ENCODE measurements around the gene TVP23C. TPM values are rescaled to one million over a fixed set of nuclear protein-coding genes. Genes with fewer than 3 reads are reported as not detected.

The TVP23C gene
- total RNA-seq, 1 donor, result 52.7 TPM

DNA sequence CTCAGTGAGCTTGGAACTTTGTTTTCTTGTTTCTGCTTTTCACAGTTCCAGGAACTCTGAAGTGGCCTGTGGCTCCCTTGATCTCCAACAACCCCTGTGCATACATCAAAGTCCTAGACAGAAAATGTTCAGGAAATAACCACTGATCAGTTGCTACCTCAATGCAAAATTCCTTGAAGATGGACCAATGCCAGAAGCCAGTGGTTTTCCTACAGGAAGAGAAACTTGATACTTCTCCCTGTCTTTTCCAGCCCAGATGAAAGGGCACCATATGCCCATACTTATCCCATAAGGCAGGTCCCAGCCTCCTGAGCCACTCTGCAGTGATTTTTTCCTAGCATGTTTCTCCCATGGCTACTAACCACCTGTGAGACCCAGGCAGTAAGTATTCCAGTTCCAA lies 83.6 kb downstream of the TVP23C start:
- no peak overlapping the region for H3K4me3 ChIP-seq (ENCODE audit: low read depth, low read length)
- TF ChIP-seq, protein P1, sequence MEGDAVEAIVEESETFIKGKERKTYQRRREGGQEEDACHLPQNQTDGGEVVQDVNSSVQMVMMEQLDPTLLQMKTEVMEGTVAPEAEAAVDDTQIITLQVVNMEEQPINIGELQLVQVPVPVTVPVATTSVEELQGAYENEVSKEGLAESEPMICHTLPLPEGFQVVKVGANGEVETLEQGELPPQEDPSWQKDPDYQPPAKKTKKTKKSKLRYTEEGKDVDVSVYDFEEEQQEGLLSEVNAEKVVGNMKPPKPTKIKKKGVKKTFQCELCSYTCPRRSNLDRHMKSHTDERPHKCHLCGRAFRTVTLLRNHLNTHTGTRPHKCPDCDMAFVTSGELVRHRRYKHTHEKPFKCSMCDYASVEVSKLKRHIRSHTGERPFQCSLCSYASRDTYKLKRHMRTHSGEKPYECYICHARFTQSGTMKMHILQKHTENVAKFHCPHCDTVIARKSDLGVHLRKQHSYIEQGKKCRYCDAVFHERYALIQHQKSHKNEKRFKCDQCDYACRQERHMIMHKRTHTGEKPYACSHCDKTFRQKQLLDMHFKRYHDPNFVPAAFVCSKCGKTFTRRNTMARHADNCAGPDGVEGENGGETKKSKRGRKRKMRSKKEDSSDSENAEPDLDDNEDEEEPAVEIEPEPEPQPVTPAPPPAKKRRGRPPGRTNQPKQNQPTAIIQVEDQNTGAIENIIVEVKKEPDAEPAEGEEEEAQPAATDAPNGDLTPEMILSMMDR (IDR thresholded peaks at IDR 0.05; ENCODE audit: insufficient read depth, low read depth, low read length), result no peak
- DNase-seq (ENCODE audit: low read depth), result peak; percentile 67

DNA sequence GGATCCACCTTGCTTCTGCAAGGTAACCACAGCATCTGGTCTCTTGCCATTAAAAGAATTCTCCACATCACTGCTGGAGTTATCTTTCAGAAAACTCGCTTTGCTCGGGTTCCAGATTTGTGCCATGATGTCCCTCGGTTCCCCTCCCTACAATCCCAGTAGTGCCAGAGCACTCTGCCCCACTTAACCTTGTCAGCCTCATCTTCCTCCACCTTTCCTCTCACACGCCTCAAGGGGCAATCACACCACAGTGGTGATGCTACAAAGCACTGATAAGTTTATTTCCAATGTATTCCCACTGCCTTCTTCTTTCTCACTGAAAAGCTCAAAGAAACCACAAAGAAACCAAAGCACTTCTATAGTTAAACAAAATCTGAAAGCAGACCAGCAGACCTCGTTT lies 84.4 kb downstream of the TVP23C start:
- no peak overlapping the region for H3K4me3 ChIP-seq (ENCODE audit: low read depth, low read length)
- TF ChIP-seq, protein P1 (IDR thresholded peaks at IDR 0.05; ENCODE audit: insufficient read depth, low read depth, low read length), result no peak
- no peak for DNase-seq (ENCODE audit: low read depth)

DNA sequence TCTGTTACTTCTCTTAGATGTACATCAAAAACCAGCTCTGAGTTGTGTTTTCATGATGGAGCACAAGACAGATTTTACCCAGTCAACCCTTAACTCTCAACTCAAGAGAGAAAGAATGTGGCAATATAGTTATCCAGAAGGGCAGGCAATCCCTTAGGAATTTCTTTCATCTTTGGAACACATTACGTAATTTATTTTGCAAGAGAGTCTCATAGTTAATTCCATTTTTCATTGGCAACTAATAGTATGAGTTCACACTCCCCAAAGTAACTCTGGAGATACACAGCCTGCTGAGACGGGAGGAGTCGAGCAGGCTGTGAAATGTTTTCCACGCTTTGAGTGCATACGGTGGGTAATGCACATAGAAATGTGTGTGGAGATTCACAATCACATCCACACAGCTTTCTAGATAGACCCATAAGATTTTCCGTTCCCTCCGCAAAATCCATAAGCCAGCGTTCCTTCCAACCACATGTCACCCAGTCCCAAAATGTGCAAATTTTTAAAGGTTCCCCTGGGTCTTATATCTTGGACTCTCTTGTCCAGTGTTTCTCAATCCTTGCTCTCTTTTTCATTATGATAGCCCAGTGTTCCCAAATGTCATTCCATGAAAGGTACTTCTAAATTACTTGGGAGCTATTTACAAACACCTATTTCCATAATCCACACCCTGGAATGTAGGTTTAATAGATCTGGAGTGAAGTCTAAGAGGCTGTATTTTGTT lies 87.5 kb downstream of the TVP23C start:
- DNase-seq (ENCODE audit: low read depth), result peak; percentile 85

DNA sequence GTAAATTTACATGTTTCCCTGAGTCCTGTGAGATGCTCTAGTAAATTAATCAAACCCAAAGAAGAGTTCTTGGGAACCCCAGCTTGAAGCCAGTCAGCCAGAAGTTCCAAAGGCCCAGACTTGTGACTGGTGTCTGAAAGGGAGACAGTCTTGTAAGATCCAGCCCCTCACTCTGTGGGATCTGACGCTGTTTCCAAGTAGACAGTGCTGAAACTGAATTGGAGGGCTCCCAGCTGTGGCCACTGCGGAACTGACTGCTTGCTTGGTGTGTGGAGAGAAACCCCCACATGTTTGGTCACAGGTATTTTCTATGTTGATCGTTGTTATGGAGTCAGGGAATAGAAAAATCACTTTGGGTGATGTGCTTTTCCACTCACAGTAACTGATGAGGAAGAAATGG lies 90.4 kb downstream of the TVP23C start:
- DNase-seq (ENCODE audit: low read depth), result no peak
- no peak overlapping the region for H3K4me3 ChIP-seq (ENCODE audit: low read depth, low read length)
- TF ChIP-seq, protein P1 (IDR thresholded peaks at IDR 0.05; ENCODE audit: insufficient read depth, low read depth, low read length), result no peak

More for the DNA sequence above, 87.5 kb downstream of the TVP23C start:
- TF ChIP-seq, protein P1 (IDR thresholded peaks at IDR 0.05; ENCODE audit: insufficient read depth, low read depth, low read length), result no peak
- no peak overlapping the region for H3K4me3 ChIP-seq (ENCODE audit: low read depth, low read length)

DNA sequence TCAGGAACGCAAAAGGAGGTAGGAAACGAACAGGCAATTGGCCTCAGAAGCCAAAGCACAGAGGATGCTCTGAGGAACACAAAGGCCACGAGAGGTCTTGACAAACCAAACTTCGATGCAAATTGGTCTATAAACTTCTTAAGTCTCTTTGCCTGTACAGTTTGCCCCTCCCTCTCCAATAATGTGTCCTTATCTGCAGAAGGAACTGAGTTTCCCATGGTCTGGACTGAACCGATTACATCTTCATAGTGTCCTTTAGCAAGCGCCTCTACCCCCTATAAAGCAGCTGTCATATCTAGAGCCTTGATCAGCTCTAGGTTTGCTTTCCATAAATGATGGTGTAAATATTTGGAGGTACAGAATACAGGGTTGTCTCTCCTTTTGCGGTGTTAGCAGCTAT lies 92.7 kb downstream of the TVP23C start:
- no peak overlapping the region for H3K4me3 ChIP-seq (ENCODE audit: low read depth, low read length)
- DNase-seq (ENCODE audit: low read depth), result peak; percentile 51
- TF ChIP-seq, protein P1 (IDR thresholded peaks at IDR 0.05; ENCODE audit: insufficient read depth, low read depth, low read length), result no peak

DNA sequence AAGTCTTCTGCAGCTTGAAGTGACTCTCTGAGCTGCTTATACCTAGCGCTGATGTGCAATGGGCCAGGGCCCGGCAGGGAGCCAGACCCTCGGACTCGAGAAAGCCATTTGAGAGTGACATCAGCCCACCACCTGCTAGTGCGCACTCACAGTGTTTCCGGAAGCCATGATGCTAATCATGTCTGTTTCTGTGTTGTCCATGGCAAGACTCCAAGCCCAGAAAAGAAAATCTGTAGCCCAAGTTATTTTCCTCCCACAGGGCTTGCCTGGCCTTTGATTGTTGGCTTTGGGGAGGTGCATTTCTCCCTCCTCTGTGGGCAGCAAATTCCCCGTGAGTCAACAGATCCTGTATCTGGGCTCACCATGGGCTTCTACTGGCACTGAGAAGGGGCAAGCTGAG lies 94.0 kb downstream of the TVP23C start:
- TF ChIP-seq, protein P1 (IDR thresholded peaks at IDR 0.05; ENCODE audit: insufficient read depth, low read depth, low read length), result no peak
- no peak for DNase-seq (ENCODE audit: low read depth)

DNA sequence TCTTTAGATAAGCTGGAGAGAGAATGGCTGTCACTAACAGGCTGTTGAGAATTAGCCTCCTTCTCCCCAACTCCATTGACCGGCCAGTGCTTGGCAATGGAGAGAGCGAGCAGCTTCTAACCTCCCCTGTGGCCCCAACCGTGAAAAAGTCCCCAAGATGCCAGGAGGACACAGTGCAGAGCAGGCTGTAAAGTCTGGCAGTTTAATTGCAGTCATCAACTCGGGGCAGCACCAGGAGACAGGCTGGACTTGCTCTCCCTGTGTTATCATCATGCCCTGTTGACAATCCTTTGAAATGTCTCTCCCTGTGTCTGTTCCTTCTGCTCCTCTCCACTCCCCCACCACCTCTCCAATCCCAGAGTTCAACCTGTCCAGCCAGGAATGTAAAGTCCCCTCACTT lies 95.2 kb downstream of the TVP23C start:
- TF ChIP-seq, protein P1 (IDR thresholded peaks at IDR 0.05; ENCODE audit: insufficient read depth, low read depth, low read length), result no peak
- DNase-seq (ENCODE audit: low read depth), result peak; percentile 47
- no peak overlapping the region for H3K4me3 ChIP-seq (ENCODE audit: low read depth, low read length)

More for the DNA sequence above, 94.0 kb downstream of the TVP23C start:
- no peak overlapping the region for H3K4me3 ChIP-seq (ENCODE audit: low read depth, low read length)

Measured in fibroblast of villous mesenchyme (primary cell).